Measurements from ENCODE around the gene ADARB2.

Gene ADARB2

GRCh38 chr10:1655367-1655766, 82.0 kb downstream of the ADARB2 start:
- H3K27me3 Mint-ChIP-seq: peaks cover 24% of the 10 kb centered on the region
- H3K27ac Mint-ChIP-seq: no peak overlapping the region
- H3K36me3 Mint-ChIP-seq (ENCODE audit: low read depth): no peaks in the 10 kb centered on the region
- no peaks in the 10 kb centered on the region for H3K9me3 Mint-ChIP-seq
- DNase-seq: no peak
- H3K4me3 Mint-ChIP-seq: no peak overlapping the region
- ATAC-seq: no peak
- no peaks in the 10 kb centered on the region for H3K4me1 Mint-ChIP-seq

- no peaks in the 10 kb centered on the region for H3K9me3 Mint-ChIP-seq
- ATAC-seq (no peak), DNase-seq (no peak)
- H3K36me3 Mint-ChIP-seq (ENCODE audit: low read depth): no peaks in the 10 kb centered on the region
- no peak overlapping the region for H3K27ac Mint-ChIP-seq
- no peaks in the 10 kb centered on the region for H3K4me1 Mint-ChIP-seq
- peaks cover 22% of the 10 kb centered on the region for H3K27me3 Mint-ChIP-seq
- H3K4me3 Mint-ChIP-seq: no peak overlapping the region
Observed at GRCh38 chr10:1654811-1655356, 82.4 kb downstream of the ADARB2 start.

GRCh38 chr10:1654247-1654646, 83.1 kb downstream of the ADARB2 start:
- no peak for ATAC-seq
- peaks cover 21% of the 10 kb centered on the region for H3K27me3 Mint-ChIP-seq
- no peaks in the 10 kb centered on the region for H3K36me3 Mint-ChIP-seq (ENCODE audit: low read depth)
- no peaks in the 10 kb centered on the region for H3K4me1 Mint-ChIP-seq
- no peaks in the 10 kb centered on the region for H3K9me3 Mint-ChIP-seq
- H3K4me3 Mint-ChIP-seq: no peak overlapping the region
- H3K27ac Mint-ChIP-seq: no peak overlapping the region
- no peak for DNase-seq

GRCh38 chr10:1653321-1653720, 84.0 kb downstream of the ADARB2 start:
- H3K36me3 Mint-ChIP-seq (ENCODE audit: low read depth): no peaks in the 10 kb centered on the region
- peaks cover 19% of the 10 kb centered on the region for H3K27me3 Mint-ChIP-seq
- H3K4me3 Mint-ChIP-seq: no peak overlapping the region
- no peak overlapping the region for H3K27ac Mint-ChIP-seq
- H3K4me1 Mint-ChIP-seq: no peaks in the 10 kb centered on the region
- H3K9me3 Mint-ChIP-seq: no peaks in the 10 kb centered on the region
- ATAC-seq (no peak), DNase-seq (no peak)

- no peaks in the 10 kb centered on the region for H3K9me3 Mint-ChIP-seq
- H3K27me3 Mint-ChIP-seq: peaks cover 10% of the 10 kb centered on the region
- no peak for DNase-seq
- no peaks in the 10 kb centered on the region for H3K36me3 Mint-ChIP-seq (ENCODE audit: low read depth)
- no peak overlapping the region for H3K27ac Mint-ChIP-seq
- ATAC-seq: no peak
- H3K4me3 Mint-ChIP-seq: no peak overlapping the region
- no peaks in the 10 kb centered on the region for H3K4me1 Mint-ChIP-seq
Observed at GRCh38 chr10:1652151-1652550, 85.2 kb downstream of the ADARB2 start.

- H3K4me1 Mint-ChIP-seq: no peaks in the 10 kb centered on the region
- no peaks in the 10 kb centered on the region for H3K36me3 Mint-ChIP-seq (ENCODE audit: low read depth)
- ATAC-seq (no peak), DNase-seq (no peak)
- H3K4me3 Mint-ChIP-seq: no peak overlapping the region
- H3K27ac Mint-ChIP-seq: no peak overlapping the region
- H3K27me3 Mint-ChIP-seq: peaks cover 5% of the 10 kb centered on the region
- H3K9me3 Mint-ChIP-seq: no peaks in the 10 kb centered on the region
Observed at GRCh38 chr10:1651270-1651966, 85.9 kb downstream of the ADARB2 start.

- no peaks in the 10 kb centered on the region for H3K4me1 Mint-ChIP-seq
- DNase-seq (no peak), ATAC-seq (no peak)
- no peak overlapping the region for H3K4me3 Mint-ChIP-seq
- peaks cover 2% of the 10 kb centered on the region for H3K27me3 Mint-ChIP-seq
- H3K36me3 Mint-ChIP-seq (ENCODE audit: low read depth): no peaks in the 10 kb centered on the region
- no peak overlapping the region for H3K27ac Mint-ChIP-seq
- H3K9me3 Mint-ChIP-seq: no peaks in the 10 kb centered on the region
Observed at GRCh38 chr10:1650542-1651269, 86.6 kb downstream of the ADARB2 start.

- no peak for ATAC-seq
- Mint-ChIP-seq H3K27me3 (peaks cover 17% of the 10 kb centered on the region), H3K4me3 (no peak overlapping the region), H3K4me1 (peaks cover under 1% of the 10 kb centered on the region), H3K36me3 (ENCODE audit: low read depth) (no peaks in the 10 kb centered on the region), H3K27ac (no peak overlapping the region), H3K9me3 (no peaks in the 10 kb centered on the region)
- no peak for DNase-seq
Observed at GRCh38 chr10:1648648-1649047, 88.7 kb downstream of the ADARB2 start.

- H3K4me3 Mint-ChIP-seq: no peak overlapping the region
- peaks cover 24% of the 10 kb centered on the region for H3K27me3 Mint-ChIP-seq
- peaks cover 1% of the 10 kb centered on the region for H3K36me3 Mint-ChIP-seq (ENCODE audit: low read depth)
- no peak for DNase-seq
- no peak overlapping the region for H3K27ac Mint-ChIP-seq
- H3K9me3 Mint-ChIP-seq: no peaks in the 10 kb centered on the region
- peaks cover 13% of the 10 kb centered on the region for H3K4me1 Mint-ChIP-seq
- ATAC-seq: no peak
Observed at GRCh38 chr10:1646332-1646731, 91.0 kb downstream of the ADARB2 start.

- Mint-ChIP-seq H3K4me3 (no peak overlapping the region), H3K36me3 (ENCODE audit: low read depth) (peaks cover 1% of the 10 kb centered on the region), H3K4me1 (peaks cover 13% of the 10 kb centered on the region), H3K27ac (no peak overlapping the region), H3K9me3 (no peaks in the 10 kb centered on the region), H3K27me3 (peaks cover 24% of the 10 kb centered on the region)
- ATAC-seq: no peak
- DNase-seq: no peak
Observed at GRCh38 chr10:1645896-1646295, 91.4 kb downstream of the ADARB2 start.

GRCh38 chr10:1644191-1644711, 93.1 kb downstream of the ADARB2 start:
- no peak for DNase-seq
- no peak for ATAC-seq
- peaks cover 1% of the 10 kb centered on the region for H3K36me3 Mint-ChIP-seq (ENCODE audit: low read depth)
- peaks cover 24% of the 10 kb centered on the region for H3K27me3 Mint-ChIP-seq
- H3K4me3 Mint-ChIP-seq: no peak overlapping the region
- H3K9me3 Mint-ChIP-seq: no peaks in the 10 kb centered on the region
- no peak overlapping the region for H3K27ac Mint-ChIP-seq
- peaks cover 13% of the 10 kb centered on the region for H3K4me1 Mint-ChIP-seq

GRCh38 chr10:1643908-1644179, 93.5 kb downstream of the ADARB2 start:
- Mint-ChIP-seq H3K4me1 (peaks cover 13% of the 10 kb centered on the region), H3K27ac (no peak overlapping the region), H3K36me3 (ENCODE audit: low read depth) (peaks cover 1% of the 10 kb centered on the region), H3K4me3 (no peak overlapping the region), H3K27me3 (peaks cover 24% of the 10 kb centered on the region), H3K9me3 (no peaks in the 10 kb centered on the region)
- ATAC-seq: no peak
- no peak for DNase-seq

GRCh38 chr10:1643161-1643907, 94.0 kb downstream of the ADARB2 start:
- Mint-ChIP-seq H3K4me3 (no peak overlapping the region), H3K36me3 (ENCODE audit: low read depth) (peaks cover 1% of the 10 kb centered on the region), H3K27me3 (peaks cover 28% of the 10 kb centered on the region), H3K9me3 (no peaks in the 10 kb centered on the region), H3K27ac (peak overlapping the region; percentile 61), H3K4me1 (peaks cover 13% of the 10 kb centered on the region)
- DNase-seq (peak; percentile 24), ATAC-seq (peak; percentile 79)

- Mint-ChIP-seq H3K27ac (no peak overlapping the region), H3K4me3 (no peak overlapping the region)
Observed at GRCh38 chr10:1642600-1643160, 94.6 kb downstream of the ADARB2 start.

More at GRCh38 chr10:1642600-1643160, 94.6 kb downstream of the ADARB2 start:
- no peaks in the 10 kb centered on the region for H3K9me3 Mint-ChIP-seq
- peaks cover 13% of the 10 kb centered on the region for H3K4me1 Mint-ChIP-seq
- H3K27me3 Mint-ChIP-seq: peaks cover 33% of the 10 kb centered on the region
- ATAC-seq (no peak), DNase-seq (no peak)
- peaks cover 1% of the 10 kb centered on the region for H3K36me3 Mint-ChIP-seq (ENCODE audit: low read depth)

Measured in activated naive CD8-positive, alpha-beta T cell treated with anti-CD3 and anti-CD28 coated beads, Interleukin-2, amount 50 U/mL, for 24 hours (primary cell).